ENCODE results near the gene WASF2.
A peak's percentile ranks its signal among the peaks of the same experiment; 100 is the strongest.
"Not testable (repeated sequence)": the region's sequence is repeated elsewhere in the genome, so short reads cannot be mapped to it uniquely, and the experiment has no call there.

WASF2 gene

DNA sequence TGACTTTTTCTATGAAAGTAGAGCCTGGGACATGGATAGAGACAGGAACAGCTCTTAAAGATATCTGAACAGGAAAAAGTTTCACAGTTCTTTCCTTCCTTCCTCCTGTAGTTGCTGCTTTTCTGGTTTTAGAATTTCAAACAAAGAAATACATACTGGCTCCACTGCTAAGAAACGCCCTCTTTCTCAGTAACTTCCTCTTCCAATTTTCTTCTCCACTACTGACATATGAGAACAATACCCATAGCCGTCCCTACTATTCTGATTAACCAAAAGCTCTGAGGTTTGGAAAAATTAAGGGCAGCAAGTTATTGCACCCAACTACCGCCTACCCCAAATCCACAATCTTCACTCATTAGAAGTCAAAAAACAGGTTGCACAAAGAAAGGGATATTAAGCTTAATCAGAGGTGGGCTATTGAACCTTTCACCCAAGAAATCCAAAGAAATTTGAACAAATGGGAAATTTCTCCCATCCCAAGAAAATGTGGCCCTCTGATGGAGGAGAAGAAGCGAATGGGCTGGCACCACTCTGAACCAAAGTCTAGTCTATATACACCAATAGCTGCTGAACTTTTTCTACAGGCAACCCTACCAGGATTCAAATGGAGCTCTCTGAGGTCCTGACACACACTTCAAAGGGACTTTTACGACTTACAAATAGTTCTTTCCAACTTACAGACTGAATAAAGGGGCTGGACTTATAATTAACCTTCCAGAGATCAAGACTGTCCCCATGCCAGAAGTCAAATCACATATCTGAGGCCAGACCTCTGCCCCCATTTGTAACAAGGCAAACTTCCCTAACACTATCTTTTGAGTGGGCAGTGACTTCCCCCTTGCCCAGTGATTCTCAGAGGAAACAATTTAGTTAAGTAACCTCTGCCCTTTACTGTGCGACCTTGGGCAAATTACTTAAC, 1.7 kb downstream of the WASF2 start:
- no peaks in the 10 kb centered on the region for H3K9me3 Mint-ChIP-seq
- no peaks in the 10 kb centered on the region for H3K27me3 Mint-ChIP-seq
- peak overlapping the region; percentile 86 to 90 for H3K4me3 Mint-ChIP-seq
- DNase-seq (no peak), ATAC-seq (no peak)
- peak overlapping the region in 1 of 2 donors; percentile 72 for H3K27ac Mint-ChIP-seq
- H3K4me1 Mint-ChIP-seq, result peaks cover 48% of the 10 kb centered on the region

DNA sequence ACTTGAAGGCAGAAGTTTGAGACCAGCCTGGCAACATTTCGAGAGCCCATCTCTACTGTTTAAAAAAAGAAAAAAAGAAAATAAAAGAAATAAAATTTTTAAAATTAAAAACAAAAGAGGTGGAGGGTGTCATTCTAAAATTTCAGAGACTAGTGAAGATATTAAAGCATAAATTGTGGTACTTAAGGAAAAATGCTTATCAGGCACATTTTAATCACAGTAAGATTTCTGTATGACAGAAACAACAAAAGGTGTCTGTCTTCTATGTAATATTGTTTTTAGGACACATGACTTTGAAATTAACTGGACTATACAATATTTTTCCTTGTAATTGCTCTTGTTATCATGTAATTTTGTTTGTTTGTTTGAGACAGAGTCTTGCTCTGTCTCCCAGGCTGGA, 4.6 kb downstream of the WASF2 start:
- Mint-ChIP-seq H3K27me3 (no peaks in the 10 kb centered on the region), H3K4me1 (peaks cover 51% of the 10 kb centered on the region), H3K4me3 (no peak overlapping the region), H3K9me3 (no peaks in the 10 kb centered on the region), H3K27ac (no peak overlapping the region)
- DNase-seq (no peak), ATAC-seq (no peak)

DNA sequence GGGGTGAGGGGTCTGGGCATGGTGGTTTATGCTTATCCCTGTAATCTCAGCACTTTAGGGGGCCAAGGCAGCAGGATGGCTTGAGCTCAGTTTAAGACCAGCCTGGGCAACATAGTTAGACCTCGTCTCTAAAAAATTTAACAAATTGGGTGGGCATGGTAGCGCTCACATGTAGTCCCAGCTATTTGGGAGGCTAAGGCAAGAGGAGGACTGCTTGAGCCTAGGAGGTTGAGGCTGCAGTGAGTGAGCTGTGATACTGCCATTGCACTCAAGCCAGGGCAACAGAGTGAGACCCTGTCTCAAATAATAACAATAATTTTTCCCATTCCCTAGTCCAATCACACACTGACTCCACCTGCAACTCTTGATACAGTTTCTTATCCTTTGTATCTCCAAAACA, 6.3 kb downstream of the WASF2 start:
- H3K27me3 Mint-ChIP-seq, result no peaks in the 10 kb centered on the region
- DNase-seq, result no peak
- ATAC-seq, result no peak
- no peaks in the 10 kb centered on the region for H3K9me3 Mint-ChIP-seq
- H3K27ac Mint-ChIP-seq, result peak overlapping the region in 1 of 2 donors; percentile 59
- H3K4me1 Mint-ChIP-seq, result peaks cover 54% of the 10 kb centered on the region
- no peak overlapping the region for H3K4me3 Mint-ChIP-seq

DNA sequence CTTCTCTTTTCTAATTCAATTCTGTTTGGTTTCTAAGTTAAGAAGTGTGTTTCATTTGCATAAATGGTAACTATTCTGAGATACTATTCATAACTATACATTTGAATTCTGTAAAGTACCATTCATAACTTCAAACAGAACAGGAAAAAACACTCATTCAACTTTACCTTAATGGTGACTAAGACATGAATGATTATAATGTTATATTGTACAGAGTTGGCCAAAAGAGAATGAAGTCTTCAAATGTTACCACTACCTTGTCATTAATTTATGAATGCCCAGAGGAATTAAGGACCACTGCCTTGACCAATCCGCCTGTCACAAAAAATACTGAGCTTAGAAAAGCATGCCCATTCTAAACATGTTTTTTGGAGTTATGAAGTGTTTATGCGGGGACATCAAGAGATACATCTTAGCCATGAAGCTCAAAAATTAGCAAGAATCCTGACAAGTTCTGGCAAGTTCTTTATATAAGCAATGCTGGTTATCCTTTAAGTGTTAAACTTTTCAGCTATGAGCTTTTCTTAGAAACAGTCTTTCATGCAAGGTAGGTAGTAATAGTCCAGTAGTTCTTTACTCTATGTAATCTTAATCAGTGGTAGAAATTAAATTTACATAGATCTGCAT, 7.9 kb downstream of the WASF2 start:
- Mint-ChIP-seq H3K9me3 (no peaks in the 10 kb centered on the region), H3K4me1 (peaks cover 57% of the 10 kb centered on the region), H3K4me3 (peak overlapping the region in 1 of 2 donors; percentile 16), H3K27ac (peak overlapping the region in 1 of 2 donors; percentile 59), H3K27me3 (no peaks in the 10 kb centered on the region)
- DNase-seq, result no peak
- ATAC-seq, result peak; percentile 86

DNA sequence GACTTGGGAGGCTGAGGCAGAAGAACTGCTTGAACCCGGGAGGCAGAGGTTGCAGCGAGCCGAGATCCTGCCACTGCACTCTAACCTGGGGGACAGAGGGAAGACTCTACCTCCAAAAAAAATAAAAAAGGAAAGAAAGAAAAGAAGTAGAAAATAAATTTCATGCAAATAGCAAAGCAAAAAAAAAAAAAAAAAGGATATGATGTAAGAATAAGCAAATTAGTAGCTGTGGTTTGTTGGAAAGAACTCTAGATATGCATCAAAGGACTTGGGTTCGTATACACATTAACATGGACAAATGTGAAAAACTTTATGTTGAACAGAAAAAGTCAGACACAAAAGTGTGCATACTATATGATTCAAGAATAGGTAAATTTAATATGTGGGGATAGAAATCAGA, 11.9 kb downstream of the WASF2 start:
- ATAC-seq, result peak; percentile 49
- Mint-ChIP-seq H3K4me3 (peak overlapping the region; percentile 44 to 76), H3K9me3 (no peaks in the 10 kb centered on the region), H3K27me3 (no peaks in the 10 kb centered on the region), H3K4me1 (peaks cover 82% of the 10 kb centered on the region), H3K27ac (peak overlapping the region; percentile 95)
- no peak for DNase-seq

DNA sequence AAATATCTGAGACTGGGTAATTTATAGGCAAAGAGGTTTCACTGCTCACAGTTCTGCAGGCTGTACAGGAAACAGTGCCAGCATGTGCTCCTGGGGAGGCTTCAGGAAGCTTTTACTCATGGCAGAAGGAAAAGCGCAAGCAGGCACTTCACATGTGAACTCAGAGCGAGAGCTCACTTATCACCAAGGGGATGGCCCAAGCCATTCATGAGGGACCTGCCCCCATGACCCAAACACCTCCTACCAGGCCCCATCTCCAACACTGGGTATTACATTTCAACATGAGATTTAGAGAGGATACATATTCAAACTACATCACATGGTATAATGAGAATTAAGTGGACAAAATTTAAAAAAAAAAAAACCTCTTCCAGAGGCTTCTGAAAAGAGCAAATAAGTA, 13.7 kb downstream of the WASF2 start:
- no peak for ATAC-seq
- Mint-ChIP-seq H3K4me3 (no peak overlapping the region), H3K27me3 (no peaks in the 10 kb centered on the region), H3K27ac (peak overlapping the region; percentile 39 to 66), H3K4me1 (peaks cover 79% of the 10 kb centered on the region), H3K9me3 (no peaks in the 10 kb centered on the region)
- no peak for DNase-seq

DNA sequence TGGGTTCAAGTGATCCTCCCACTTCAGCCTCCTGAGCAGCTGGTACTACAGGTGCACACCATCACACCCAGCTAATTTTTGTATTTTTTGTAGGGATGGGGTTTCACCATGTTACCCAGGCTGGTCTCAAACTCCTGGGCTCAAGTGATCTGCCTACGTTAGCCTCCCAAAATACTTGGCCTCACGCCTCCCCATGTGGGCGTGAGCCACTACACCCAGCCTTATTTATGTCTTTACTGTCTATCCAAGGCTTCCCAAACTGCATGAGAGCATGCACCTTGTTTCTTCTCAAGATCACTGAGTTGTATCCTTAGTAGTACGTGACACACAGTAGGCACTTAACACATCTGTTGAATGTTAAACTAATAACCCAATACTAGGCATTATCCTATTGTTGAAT, 14.2 kb downstream of the WASF2 start:
- no peaks in the 10 kb centered on the region for H3K27me3 Mint-ChIP-seq
- no peaks in the 10 kb centered on the region for H3K9me3 Mint-ChIP-seq
- no peak for ATAC-seq
- H3K4me3 Mint-ChIP-seq, result no peak overlapping the region
- DNase-seq, result no peak
- H3K4me1 Mint-ChIP-seq, result peaks cover 81% of the 10 kb centered on the region
- no peak overlapping the region for H3K27ac Mint-ChIP-seq

DNA sequence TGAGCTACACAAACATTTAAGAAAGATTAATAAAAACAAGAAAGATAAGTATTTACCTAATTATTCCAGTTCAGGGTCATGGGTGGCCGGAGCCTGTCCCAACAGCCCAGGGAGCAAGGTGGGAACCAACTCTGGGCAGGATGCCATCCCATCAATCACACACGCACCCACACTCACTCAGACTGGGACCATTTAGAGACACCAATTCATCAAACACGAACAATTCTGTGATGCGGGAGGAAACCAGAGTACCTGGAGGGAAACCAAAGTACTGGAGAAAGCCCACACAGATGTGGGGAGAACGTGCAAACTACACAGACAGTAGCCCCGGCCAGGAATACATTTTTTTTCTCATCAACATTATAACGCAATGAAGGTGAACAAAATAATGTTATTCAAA, 16.2 kb downstream of the WASF2 start:
- DNase-seq (no peak), ATAC-seq (peak; percentile 50)
- H3K9me3 Mint-ChIP-seq, result no peaks in the 10 kb centered on the region
- H3K4me3 Mint-ChIP-seq, result peak overlapping the region; percentile 11 to 20
- H3K27ac Mint-ChIP-seq, result peak overlapping the region in 1 of 2 donors; percentile 21
- no peaks in the 10 kb centered on the region for H3K27me3 Mint-ChIP-seq
- peaks cover 92% of the 10 kb centered on the region for H3K4me1 Mint-ChIP-seq

DNA sequence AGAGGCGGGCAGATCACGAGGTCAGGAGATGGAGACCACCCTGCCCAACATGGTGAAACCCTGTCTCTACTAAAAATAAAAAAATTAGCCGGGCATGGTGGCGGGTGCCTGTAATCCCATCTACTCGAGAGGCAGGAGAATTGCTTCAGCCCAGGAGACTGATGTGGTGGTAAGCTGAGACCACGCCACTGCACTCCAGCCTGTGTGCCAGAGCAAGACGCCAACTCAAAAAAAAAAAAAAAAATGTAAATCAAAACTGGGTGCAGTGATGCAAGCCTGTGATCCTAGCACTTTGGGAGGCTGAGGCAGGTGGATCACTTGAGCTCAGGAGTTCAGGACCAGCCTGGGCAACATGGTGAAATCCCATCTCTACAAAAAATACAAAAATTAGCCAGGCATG, 17.9 kb downstream of the WASF2 start:
- not testable (repeated sequence) for H3K9me3 Mint-ChIP-seq, H3K4me3 Mint-ChIP-seq, ATAC-seq, H3K27ac Mint-ChIP-seq, H3K27me3 Mint-ChIP-seq, DNase-seq
- peaks cover 93% of the 10 kb centered on the region for H3K4me1 Mint-ChIP-seq

DNA sequence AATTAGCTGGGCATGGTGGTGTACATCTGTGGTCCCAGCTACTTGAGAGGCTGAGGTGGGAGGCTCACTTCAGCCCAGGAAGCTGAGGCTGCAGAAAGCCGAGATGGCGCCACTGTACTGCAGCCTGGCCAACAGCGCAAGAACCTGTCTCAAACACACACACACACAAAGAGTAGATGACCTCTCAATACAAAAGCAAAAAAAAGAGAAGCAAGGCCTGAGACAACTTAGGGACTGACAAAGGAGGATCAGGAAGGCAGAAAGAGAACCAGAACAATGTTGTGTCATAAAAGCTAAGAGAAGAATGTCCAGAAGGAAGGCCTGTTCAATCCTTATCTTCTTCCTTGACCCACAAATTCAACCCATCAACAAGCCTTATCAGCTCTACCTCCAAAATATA, 18.5 kb downstream of the WASF2 start:
- DNase-seq, result no peak
- peaks cover 87% of the 10 kb centered on the region for H3K4me1 Mint-ChIP-seq
- no peak overlapping the region for H3K27ac Mint-ChIP-seq
- no peaks in the 10 kb centered on the region for H3K27me3 Mint-ChIP-seq
- ATAC-seq, result no peak
- no peak overlapping the region for H3K4me3 Mint-ChIP-seq
- H3K9me3 Mint-ChIP-seq, result no peaks in the 10 kb centered on the region

DNA sequence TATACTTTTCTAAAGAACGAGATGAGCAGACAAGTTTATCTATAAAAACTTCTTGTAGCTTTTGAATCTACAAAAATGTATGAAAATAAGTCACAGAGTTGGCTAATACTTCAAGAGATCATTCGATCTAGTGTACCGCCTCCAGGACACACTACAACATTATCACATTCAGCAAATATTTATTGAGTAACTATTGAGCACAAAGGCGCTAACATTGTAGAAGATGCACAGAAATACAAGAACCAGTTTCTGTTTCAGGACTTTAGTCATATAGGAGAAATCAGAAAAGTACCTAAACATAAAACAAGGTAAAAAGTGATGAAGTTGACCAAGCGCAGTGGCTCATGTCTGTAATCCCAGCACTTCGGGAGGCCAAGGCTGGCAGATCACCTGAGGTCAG, 20.6 kb downstream of the WASF2 start:
- ATAC-seq (peak; percentile 62), DNase-seq (no peak)
- Mint-ChIP-seq H3K4me1 (peaks cover 78% of the 10 kb centered on the region), H3K27me3 (no peaks in the 10 kb centered on the region), H3K9me3 (no peaks in the 10 kb centered on the region), H3K27ac (no peak overlapping the region), H3K4me3 (peak overlapping the region in 1 of 2 donors; percentile 29)

DNA sequence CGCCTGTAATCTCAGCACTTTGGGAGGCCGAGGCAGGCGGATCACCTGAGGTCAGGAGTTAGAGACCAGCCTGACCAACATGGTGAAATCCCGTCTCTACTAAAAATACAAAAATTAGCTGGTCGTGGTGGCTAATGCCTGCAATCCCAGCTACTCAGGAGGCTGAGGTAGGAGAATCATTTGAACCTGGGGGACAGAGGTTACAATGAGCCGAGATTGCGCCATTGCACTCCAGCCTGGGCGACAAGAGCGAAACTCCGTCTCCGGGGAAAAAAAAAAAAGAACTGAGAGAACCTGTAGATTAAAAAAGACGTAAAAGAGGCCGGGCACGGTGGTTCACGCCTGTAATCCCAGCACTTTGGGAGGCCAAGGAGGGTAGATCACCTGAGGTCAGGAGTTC, 21.6 kb downstream of the WASF2 start:
- H3K4me3 Mint-ChIP-seq, H3K27me3 Mint-ChIP-seq, ATAC-seq, H3K9me3 Mint-ChIP-seq, DNase-seq: not testable (repeated sequence)
- Mint-ChIP-seq H3K27ac (peak overlapping the region in 1 of 2 donors; percentile 89), H3K4me1 (peaks cover 68% of the 10 kb centered on the region)

DNA sequence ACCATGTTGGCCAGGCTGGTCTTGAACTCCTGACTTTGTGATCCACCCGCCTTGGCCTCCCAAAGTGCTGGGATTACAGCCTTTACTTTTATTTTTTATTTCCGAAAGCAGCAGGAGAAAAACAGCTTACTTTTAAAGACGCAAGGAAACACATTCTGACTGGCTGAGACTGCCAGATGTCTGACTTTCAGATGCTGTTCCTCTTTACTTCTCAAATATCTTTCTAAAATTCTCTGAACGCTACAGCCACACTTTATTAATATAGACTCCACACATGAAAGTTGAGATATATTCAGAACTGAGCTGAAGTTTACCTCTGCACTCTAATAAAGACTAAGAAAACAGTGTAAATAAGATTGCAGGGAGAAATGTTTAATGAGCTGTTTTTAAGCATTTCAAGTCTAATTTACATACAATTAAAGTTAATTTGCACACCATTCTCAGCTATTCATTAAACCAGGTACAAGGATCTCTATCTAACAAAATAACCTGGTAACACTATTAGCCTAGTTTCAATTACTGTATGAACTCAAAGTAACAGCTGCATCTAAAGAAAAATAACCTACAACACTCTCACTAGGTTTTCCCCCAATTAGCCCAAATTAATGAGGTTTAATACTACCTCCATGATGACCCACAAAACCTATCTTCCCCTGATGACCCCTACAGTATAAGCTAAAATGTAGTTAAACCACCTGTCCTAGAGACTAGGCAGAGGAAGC, 24.9 kb downstream of the WASF2 start:
- Mint-ChIP-seq H3K4me1 (peaks cover 56% of the 10 kb centered on the region), H3K27ac (no peak overlapping the region), H3K27me3 (no peaks in the 10 kb centered on the region), H3K4me3 (no peak overlapping the region), H3K9me3 (no peaks in the 10 kb centered on the region)
- ATAC-seq (no peak), DNase-seq (no peak)

DNA sequence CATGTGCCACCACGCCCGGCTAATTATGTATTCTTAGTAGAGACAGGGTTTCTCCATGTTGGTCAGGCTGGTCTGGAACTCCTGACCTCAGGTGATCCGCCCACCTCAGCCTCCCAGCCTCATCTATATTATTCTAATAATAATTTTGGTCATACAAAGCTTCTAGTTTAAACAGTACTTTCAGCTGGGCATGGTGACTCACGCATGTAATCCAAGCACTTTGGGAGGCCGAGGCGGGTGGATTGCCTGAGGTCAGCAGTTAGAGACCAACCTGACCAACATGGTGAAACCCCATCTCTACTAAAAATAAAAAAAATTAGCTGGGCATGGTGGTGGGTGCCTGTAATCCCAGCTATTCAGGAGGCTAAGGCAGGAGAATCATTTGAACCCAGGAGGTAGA, 26.1 kb downstream of the WASF2 start:
- not testable (repeated sequence) for H3K4me3 Mint-ChIP-seq, DNase-seq

DNA sequence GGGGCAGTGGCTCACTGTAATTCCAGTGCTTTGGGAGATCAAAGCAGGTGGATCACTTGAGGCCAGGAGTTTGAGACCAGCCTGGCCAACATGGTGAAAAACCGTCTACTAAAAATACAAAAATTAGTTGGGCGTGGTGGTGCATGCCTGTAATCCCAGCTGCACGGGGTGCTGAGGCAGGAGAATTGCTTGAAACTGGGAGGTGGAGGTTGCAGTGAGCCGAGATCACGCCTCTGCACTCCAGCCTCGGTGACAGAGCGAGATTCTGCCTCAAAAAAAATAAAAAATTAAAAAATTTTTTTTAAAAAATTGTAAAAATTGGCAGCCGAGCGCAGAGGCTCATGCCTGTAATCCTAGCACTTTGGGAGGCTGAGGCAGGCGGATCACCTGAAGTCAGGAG, 31.4 kb downstream of the WASF2 start:
- not testable (repeated sequence) for H3K4me3 Mint-ChIP-seq, H3K27me3 Mint-ChIP-seq, H3K9me3 Mint-ChIP-seq, H3K27ac Mint-ChIP-seq, ATAC-seq, DNase-seq
- H3K4me1 Mint-ChIP-seq, result peaks cover 56% of the 10 kb centered on the region

More for the DNA sequence above, 26.1 kb downstream of the WASF2 start:
- not testable (repeated sequence) for ATAC-seq, H3K9me3 Mint-ChIP-seq, H3K27me3 Mint-ChIP-seq, H3K27ac Mint-ChIP-seq
- peaks cover 47% of the 10 kb centered on the region for H3K4me1 Mint-ChIP-seq

All from stimulated activated naive CD8-positive, alpha-beta T cell treated with anti-CD3 and anti-CD28 coated beads, Interleukin-15, amount 100 ng/mL, for 72 hours (primary cell).